HG02943 (cell line): ENCODE data around the gene SLC16A6.
"Not testable (repeated sequence)": the region's sequence is repeated elsewhere in the genome, so short reads cannot be mapped to it uniquely, and the experiment has no call there.

ENCODE experiments used
- ATAC-seq: cut with Tn5 transposase; IDR thresholded peaks from one replicate; pipeline ENCODE4 v1.9.1; 2021; ENCODE audit warnings: mild to moderate bottlenecking, low read depth, moderate library complexity; ENCODE audit not compliant: unreplicated experiment

The SLC16A6 gene

GRCh38 chr17:68314916-68315535 lies 24.1 kb upstream of the SLC16A6 start:
- ATAC-seq = no peak

- no peak for ATAC-seq
These were observed 19.2 kb upstream of the SLC16A6 start for GRCh38 chr17:68310152-68310551.

DNA sequence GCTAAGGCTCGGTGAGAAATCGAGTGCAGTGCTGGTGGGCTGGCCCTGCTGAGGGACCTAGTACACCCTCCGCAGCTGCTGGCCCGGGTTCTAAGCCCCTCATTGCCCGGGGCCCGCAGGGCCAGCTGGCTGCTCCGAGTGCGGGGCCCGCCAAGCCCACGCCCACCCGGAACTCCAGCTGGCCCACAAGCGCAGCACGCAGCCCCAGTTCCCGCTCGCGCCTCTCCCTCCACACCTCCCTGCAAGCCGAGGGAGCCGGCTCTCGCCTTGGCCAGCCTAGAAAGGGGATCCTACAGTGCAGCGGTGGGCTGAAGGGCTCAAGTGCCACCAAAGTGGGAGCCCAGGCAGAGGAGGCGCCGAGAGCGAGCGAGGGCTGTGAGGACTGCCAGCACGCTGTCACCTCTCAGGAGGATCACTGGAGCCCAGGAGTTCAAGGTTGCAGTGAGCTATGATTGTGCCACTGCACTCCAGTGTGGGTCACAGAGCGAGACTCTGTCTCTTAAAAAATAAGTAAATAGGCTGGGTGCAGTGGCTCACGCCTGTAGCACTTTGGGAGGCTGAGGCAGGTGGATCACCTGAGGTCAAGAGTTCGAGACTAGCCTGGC lies 18.2 kb upstream of the SLC16A6 start:
- not testable (repeated sequence) for ATAC-seq

DNA sequence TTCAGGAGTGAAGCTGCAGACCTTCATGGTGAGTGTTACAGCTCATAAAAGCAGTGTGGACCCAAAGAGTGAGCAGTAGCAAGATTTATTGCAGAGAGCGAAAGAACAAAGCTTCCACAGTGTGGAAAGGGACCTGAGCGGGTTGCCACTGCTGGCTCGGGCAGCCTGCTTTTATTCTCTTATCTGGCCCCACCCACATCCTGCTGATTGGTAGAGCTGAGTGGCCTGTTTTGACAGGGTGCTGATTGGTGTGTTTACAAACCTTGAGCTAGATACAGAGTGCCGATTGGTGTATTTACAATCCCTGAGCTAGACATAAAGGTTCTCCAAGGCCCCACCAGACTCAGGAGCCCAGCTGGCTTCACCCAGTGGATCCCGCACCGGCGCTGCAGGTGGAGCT lies 17.6 kb upstream of the SLC16A6 start:
- ATAC-seq = not testable (repeated sequence)

GRCh38 chr17:68307443-68307842 lies 16.5 kb upstream of the SLC16A6 start:
- no peak for ATAC-seq

GRCh38 chr17:68306819-68307218 lies 15.9 kb upstream of the SLC16A6 start:
- no peak for ATAC-seq

DNA sequence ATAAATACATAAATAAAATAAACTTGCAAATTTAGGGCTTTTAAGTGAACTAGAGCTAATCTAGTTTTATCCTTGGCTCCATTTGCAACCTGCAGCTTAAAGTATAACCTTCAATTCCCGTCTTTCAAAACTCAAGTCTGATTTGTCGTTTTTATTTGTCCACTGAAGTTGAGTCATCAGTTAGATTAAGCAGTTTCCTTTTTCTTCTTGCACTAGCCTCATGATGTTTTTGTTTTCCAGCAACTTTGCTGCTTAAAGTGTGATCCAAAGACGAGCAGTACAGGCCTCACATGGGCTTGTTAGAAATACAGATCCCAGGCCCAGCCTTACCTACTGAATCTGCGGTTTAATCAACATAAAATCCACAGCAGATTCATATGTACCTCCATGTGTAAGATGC lies 14.2 kb upstream of the SLC16A6 start:
- ATAC-seq = no peak

- ATAC-seq = no peak
These were observed 13.8 kb upstream of the SLC16A6 start for GRCh38 chr17:68304706-68305105.

DNA sequence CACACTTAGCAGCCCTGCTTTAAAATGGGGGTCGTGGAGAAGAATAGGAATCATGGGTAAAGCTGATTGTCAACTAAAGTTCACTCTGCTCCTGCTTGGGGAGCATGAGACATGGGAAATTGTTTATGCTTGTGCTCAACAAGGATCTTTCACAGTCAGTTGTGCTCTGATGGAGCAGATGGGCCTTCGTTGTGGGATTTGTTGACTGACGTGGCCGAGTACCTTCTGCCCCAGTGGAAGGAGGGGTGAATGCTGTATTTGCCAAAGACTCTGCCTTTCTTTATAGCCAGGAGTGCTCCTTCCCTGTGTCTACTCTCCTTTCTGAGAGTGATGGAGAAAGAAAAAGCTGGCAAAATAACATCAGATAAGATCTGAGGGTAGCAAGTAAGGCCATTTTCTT lies 11.7 kb upstream of the SLC16A6 start:
- ATAC-seq = no peak

GRCh38 chr17:68302066-68302564 lies 11.2 kb upstream of the SLC16A6 start:
- no peak for ATAC-seq

- no peak for ATAC-seq
These were observed 10.6 kb upstream of the SLC16A6 start for GRCh38 chr17:68301438-68301959.

DNA sequence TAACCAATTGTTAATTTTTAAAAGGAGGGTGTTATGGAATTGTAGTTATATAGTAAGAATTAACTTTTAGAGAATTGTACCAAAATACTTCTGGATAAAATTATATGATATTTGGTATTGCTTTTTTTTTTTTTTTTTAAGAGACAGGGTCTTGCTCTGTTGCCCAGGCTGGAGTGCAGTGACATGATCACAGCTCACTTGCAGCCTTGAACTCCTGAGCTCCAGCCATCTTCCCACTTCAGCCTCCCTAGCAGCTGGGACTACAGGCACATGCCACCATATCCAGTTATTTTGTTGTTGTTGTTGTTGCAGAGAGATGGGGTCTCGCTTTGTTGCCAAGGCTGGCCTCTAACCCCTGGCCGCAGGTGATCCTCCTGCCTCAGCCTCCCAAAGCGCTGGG lies 8.9 kb upstream of the SLC16A6 start:
- no peak for ATAC-seq

DNA sequence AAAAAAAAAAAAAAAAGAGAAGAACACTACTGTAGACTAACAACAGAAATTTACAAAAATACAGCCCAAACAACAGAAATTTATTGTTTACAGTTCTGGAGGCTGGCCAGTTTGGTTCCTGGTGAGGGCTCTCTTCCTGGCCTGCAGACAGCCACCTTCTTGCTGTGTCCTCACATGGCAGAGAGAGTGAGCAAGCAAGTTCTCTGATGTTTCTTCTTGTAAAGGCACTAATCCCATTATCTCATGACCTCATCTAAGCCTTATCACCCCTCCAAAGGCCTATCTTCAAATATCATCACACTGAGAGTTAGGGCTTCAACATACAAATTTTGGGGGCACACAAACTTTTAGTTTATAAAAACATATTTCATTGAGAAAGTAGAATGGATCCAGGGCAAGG lies 7.7 kb upstream of the SLC16A6 start:
- no peak for ATAC-seq

DNA sequence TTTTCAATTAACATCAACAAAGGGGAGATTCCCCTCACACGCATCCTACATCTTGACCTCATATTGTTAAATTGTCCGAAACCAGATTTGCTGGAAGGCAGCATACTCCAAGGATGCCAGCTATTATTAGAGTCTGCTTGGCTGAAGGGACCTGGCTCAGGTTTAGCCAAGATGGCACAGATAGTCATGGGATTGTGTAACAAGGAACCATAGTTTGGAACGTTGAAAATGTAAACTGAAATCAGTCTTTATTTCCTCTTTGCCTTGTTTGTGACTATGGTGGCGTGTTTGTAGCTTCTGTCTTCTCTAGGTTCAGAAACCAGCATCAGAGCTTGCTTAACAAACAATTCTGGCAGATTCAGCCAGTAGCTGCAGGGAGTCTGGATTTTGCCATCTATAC lies 6.3 kb upstream of the SLC16A6 start:
- ATAC-seq = no peak

GRCh38 chr17:68296217-68297191 lies 5.6 kb upstream of the SLC16A6 start:
- no peak for ATAC-seq

DNA sequence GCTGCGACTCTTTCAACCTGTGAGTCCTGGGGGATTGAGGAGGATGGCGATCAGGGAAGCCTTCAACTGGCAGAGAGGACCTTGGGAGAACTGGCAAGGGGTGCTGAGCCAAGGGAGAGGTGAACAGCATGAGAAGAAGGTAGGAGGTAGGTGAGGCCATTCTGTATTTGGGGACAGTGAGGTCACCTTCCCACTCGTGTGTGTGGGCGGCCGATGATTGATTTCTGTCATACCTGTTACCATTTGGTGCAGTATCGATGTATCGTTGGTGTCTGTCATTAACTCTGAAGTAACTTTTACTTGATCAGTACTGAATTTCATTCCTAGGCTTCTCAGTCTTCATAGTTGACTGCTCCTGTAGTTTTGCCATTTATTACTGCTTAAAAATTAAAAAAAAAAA lies 4.2 kb upstream of the SLC16A6 start:
- ATAC-seq = no peak

GRCh38 chr17:68294617-68295016 lies 3.7 kb upstream of the SLC16A6 start:
- no peak for ATAC-seq

DNA sequence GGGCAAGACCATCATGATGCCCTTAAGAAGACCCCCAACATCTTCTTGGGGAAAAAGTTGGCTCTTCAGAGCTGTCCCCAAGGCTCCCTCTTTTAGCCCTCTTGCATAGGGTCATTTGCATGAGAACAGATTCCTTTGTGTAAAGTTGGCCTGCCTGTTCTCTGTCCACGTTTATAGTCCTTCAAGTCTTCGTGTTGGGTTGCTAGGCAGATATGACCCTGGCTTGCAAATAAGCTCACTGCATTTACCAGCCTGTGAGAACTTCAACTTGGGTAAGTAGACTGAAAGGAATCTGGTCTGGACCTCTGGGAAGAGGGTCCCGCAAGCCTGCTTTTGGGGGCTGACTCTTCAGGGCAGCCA lies 3.2 kb upstream of the SLC16A6 start:
- ATAC-seq = no peak

DNA sequence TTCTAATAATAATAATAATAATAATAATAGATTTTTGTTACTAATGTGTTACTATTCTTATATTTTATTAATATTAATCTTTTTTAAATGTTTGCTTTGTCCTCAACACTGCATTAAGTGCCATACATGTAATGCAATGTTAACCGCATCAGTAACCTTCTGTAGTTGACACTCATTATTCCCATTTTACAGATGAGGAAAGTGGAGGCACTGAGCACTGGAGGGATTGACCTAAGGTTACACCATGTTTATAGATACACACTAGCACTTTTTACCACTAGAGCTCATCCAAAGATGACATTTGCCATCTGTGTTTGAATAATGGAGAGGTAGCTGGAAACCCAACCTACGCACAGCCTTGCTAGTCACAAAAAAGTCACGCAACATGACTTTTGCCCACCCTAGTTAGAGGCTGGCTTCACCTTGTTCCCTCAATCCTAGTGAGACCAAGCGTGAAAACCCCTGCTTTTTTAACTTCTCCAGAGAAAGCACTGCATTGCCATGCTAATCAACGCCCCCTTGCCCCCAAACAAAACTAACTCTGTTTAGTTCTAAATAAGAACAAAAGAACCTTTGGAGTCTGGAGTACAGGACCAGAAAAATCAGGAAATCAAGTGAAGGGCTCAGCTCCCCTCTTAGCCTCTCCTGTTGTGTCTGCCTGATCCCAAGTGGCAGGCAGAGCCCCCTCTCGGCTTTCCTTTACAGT lies 2.7 kb upstream of the SLC16A6 start:
- no peak for ATAC-seq

GRCh38 chr17:68292689-68293040 lies 1.7 kb upstream of the SLC16A6 start:
- no peak for ATAC-seq
